Uterus (tissue), 2 donors: ENCODE measurements around the gene MTHFD2L.

Experiments
- POLR2A ChIP-seq, 2 donors: fragments of 450-650 bp; IDR thresholded peaks; one replicate each; pipeline ENCODE4 v1.6.1; 2016; ENCODE audit warnings: antibody characterized with exemption in 2 of 2, mild to moderate bottlenecking in 1 of 2, moderate library complexity in 1 of 2
- TF ChIP-seq, protein P1 (sequence below), 4 experiments: fragments of 200-600 bp in 2 of 4; fragments of 450-650 bp in 2 of 4; sonication (generic) in 2 of 4; IDR thresholded peaks; one replicate each; pipeline ENCODE4 v1.5.1; 2016 to 2019; ENCODE audit warnings: antibody characterized with exemption in 4 of 4, mild to moderate bottlenecking in 2 of 4, moderate library complexity in 1 of 4

DNA sequence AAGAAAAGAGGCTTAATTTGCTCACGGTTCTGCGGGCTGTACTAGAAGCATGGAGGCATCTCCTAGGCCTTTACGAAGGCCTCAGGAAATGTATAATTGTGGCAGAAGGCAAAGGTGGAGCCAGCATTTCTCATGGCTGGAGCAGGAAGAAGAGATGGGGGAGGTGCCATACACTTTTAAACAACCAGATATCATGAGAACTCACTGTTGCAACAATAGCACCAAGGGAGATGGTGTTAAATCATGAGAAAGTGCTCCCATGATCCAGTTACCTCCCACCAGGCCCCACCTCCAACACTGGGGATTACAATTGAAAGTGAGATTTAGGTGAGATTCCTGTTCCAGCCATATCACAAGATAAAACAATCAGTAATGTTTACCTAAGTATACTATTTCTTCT, 45.5 kb downstream of the MTHFD2L start:
- TF ChIP-seq POLR2A (IDR thresholded peaks at IDR 0.05), result no peak
- TF ChIP-seq, protein P1, sequence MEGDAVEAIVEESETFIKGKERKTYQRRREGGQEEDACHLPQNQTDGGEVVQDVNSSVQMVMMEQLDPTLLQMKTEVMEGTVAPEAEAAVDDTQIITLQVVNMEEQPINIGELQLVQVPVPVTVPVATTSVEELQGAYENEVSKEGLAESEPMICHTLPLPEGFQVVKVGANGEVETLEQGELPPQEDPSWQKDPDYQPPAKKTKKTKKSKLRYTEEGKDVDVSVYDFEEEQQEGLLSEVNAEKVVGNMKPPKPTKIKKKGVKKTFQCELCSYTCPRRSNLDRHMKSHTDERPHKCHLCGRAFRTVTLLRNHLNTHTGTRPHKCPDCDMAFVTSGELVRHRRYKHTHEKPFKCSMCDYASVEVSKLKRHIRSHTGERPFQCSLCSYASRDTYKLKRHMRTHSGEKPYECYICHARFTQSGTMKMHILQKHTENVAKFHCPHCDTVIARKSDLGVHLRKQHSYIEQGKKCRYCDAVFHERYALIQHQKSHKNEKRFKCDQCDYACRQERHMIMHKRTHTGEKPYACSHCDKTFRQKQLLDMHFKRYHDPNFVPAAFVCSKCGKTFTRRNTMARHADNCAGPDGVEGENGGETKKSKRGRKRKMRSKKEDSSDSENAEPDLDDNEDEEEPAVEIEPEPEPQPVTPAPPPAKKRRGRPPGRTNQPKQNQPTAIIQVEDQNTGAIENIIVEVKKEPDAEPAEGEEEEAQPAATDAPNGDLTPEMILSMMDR (IDR thresholded peaks at IDR 0.05), result no peak
